HG03139 (cell line): ENCODE measurements around the gene ILF2.

Source experiments
- ATAC-seq: cut with Tn5 transposase; IDR thresholded peaks from one replicate; pipeline ENCODE4 v1.9.1; 2021; ENCODE audit not compliant: unreplicated experiment

Gene ILF2

GRCh38 chr1:153628638-153629342, 42.0 kb downstream of the ILF2 start:
- ATAC-seq: no peak

- ATAC-seq: no peak
These were observed 42.8 kb downstream of the ILF2 start, which contains the start of gene S100A1 for GRCh38 chr1:153627715-153628626. Gene S100A1 (plus strand): TSS chr1:153628434. CDS start chr1:153630522, 2,088 bp downstream.

- no peak for ATAC-seq
These were observed 43.7 kb downstream of the ILF2 start, which contains the start of gene S100A13 for GRCh38 chr1:153626904-153627714. Gene S100A13 (minus strand): TSS chr1:153627505. CDS start chr1:153626472, 1,033 bp downstream.

DNA sequence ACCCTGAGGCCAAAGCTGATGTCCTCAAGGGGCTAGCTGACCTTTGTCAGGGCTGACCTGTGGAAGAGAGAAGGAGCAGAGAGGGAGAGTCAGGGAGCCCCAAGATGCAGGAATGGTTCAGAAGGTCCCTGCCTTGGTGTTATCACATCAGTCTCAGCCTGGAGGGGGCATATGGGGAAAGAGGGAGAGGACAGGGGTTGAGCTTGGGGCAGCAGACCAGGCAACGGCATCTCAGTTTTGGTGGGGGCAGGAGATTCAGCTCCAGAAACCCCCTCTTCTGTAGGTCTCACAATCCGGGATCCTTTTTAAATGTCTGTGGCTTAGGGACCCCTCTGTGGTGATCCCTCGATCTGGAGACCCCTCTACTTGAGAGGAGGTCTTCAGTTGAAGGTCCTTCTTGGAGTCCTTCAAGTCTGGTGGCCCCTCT, 44.3 kb downstream of the ILF2 start:
- no peak for ATAC-seq

DNA sequence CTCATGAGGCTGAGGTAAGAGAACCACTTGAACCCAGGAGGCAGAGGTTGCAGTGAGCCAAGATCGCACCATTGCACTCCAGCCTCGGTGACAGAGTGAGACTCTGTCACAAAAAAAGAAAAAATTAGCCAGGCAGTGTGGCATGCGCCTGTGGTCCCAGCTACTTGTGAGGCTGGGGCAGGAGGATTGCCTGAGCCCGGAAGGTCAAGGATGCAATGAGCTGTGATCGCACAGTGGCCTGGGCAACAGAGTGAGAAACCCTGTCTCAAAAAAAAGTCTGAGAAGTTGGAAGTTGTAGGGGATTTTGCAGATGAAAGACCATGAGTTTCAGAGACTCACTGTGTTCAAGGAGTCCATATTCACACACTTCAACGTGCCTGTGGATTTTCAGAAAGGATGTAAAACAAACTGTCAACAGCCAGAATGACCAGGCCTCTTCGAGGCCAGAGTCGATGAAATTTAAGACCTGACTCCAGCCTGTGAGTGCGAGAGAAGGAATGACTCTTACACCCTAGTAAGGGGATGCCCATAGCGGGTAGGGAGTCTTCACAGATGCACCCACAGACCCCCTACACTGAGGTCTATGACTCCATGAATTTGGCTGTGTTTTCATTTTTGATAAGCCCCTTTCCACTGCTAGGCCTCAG, 45.7 kb downstream of the ILF2 start:
- ATAC-seq: no peak

- no peak for ATAC-seq
These were observed 47.7 kb downstream of the ILF2 start for GRCh38 chr1:153623101-153623500.

- no peak for ATAC-seq
These were observed 51.6 kb downstream of the ILF2 start for GRCh38 chr1:153619171-153619570.

GRCh38 chr1:153617663-153618062, 53.1 kb downstream of the ILF2 start:
- no peak for ATAC-seq

DNA sequence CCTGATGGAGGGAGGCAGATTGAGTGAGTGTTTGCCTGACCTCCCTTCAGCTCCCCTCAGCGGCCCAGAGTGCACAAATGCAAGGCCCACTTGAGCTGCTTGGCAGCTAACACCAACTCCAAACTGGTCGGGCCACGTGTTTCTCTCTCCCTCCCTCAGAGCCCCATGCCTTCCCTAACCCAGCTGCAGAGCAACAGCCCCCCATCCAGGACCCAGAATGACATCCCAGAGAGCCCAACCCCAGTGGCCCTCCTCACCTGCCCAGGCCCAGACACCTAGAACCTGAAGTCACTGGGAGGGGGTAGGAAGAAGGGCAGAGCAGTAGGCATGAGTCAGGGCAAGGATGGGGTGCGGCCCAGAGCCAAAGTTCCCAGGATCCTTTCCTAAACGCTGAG, 53.9 kb downstream of the ILF2 start:
- ATAC-seq: no peak

- ATAC-seq: no peak
These were observed 54.5 kb downstream of the ILF2 start, which contains the start of gene S100A14 for GRCh38 chr1:153616144-153616916. Gene S100A14 (minus strand): TSS chr1:153616325. CDS start chr1:153615858, 467 bp downstream.

DNA sequence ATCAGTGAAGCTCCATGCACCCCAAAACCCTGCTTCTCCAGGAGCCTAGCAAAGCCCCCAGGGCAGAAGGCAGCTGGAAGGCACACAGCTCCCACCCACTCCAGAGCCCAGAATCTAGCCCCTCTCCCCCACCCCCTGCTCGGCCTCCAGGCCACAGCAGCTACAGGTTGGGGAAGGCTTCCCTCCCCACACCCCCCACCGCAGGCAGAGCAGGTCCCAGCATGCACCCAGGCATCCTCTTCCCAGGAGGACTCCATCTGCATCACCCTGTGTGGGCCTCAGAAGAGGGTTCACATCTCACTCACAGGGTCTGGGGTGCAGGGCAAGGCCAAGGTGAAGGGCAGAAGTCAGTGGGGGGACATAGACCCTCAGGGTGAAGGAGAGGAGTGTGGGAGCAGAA, 55.4 kb downstream of the ILF2 start:
- no peak for ATAC-seq

DNA sequence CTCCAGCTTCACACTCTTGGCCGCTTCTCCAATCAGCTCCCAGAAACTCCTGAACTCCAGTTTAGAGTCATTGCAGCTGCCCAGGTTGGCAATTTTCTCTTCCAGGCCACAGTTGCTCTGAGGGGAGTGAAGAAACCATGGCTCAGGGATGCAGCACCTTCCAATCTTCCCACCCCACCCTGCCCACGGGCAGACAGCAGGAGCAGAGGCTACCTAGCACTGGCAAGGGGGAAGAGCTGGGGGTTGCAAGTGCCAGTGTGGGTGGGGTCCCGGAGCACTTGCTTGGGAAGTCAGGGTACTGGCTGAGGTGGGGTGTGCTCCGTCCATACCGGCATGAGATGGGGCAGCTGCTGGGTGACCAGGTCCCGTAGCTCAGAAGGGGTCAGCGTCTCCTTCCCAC, 55.9 kb downstream of the ILF2 start:
- ATAC-seq: no peak

DNA sequence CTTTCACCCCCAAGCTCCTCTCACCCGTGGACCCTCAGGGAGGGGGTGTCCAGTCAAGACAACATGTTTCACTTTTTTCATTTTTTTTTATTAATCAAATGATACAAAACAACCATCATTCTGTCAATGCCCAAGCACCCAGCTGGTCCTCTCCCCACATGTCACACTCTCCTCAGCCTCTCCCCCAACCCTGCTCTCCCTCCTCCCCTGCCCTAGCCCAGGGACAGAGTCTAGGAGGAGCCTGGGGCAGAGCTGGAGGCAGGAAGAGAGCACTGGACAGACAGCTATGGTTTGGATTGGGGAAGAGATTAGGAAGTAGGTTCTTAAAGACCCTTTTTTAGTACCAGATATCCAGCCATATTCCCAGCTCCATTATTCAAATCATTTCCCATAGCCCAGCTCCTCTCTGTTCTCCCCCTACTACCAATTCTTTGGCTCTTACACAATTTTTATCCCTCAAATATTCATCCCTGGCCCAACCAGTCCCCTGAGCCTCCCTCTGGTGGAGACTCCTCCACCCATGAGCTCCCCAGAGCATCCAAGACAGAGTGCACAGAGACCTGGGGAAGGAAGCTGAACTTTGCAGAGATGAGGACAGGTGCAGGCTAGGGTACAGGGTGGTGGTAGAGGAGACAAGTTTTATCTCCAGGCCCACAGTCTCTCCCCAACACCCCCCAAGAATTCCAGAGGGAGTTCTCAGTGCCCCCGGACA, 56.4 kb downstream of the ILF2 start:
- ATAC-seq: no peak

- ATAC-seq: no peak
These were observed 57.4 kb downstream of the ILF2 start for GRCh38 chr1:153613406-153613805.

DNA sequence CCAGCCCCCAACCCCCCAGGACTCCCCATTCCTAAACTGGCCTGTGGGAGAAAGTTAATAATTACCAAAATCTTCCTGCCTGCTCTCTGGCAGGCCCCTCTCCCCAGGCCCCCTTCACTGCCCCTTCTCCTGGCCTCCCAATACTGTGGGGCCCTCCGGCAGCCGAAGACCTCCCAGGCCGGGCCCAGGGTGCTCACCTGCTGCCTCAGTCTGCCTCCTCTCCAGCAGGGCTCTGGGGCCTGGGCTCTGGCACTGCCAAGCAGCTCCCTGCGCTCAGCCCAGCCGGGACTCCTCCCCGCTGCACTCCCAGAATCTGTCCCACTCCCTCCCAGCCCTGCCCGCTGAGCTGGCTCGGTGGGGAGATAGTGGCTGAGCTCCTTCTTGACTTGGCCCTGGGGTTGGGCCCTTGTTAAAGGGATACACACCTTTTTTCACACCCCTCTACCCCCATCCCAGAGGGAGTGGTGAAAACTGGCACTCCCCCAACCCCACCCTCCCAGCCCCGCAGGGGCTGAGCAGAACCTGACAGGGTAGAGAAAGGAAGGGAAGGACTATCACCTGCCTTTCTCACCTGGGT, 58.0 kb downstream of the ILF2 start, which contains the start of gene S100A16:
S100A16 (minus strand) TSS at position 383 of the 577 bp plus-strand sequence. CDS start 4,986 bp downstream, outside the sequence.
- ATAC-seq: no peak

GRCh38 chr1:153612111-153612754, 58.6 kb downstream of the ILF2 start:
- ATAC-seq: no peak
